GM12873 (cell line): ENCODE results near the gene PXN.
A peak's percentile ranks its signal among the peaks of the same experiment; 100 is the strongest.

Source experiments
- TF ChIP-seq, protein P1 (sequence below): IDR thresholded peaks from 2 replicates; pipeline ENCODE4 v1.5.1; 2012; ENCODE audit warnings: low read depth, mild to moderate bottlenecking, moderate library complexity, low read length, control low read depth; ENCODE audit not compliant: insufficient read depth; ENCODE audit errors: missing control alignments

Gene PXN

DNA sequence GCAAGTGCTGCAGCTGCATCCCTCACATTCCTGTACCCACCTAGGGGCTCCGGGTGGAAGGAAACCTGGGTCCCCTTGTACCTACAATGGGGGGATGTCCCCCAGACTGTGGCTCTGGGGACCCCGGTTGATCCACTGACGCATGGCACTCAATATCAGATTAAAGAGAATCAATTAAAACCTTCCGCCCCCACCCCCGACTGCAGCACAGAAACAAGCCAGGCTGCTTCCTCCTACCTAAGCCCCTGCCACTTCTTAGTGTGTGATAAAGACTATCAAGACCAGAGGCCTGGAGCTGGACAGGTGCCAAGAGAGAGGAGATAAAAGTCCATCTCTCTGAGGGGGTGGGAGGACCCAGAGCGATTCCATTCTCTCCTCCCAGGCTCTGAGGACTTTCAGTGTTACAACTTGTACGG, 36.5 kb downstream of the PXN start:
- TF ChIP-seq, protein P1, sequence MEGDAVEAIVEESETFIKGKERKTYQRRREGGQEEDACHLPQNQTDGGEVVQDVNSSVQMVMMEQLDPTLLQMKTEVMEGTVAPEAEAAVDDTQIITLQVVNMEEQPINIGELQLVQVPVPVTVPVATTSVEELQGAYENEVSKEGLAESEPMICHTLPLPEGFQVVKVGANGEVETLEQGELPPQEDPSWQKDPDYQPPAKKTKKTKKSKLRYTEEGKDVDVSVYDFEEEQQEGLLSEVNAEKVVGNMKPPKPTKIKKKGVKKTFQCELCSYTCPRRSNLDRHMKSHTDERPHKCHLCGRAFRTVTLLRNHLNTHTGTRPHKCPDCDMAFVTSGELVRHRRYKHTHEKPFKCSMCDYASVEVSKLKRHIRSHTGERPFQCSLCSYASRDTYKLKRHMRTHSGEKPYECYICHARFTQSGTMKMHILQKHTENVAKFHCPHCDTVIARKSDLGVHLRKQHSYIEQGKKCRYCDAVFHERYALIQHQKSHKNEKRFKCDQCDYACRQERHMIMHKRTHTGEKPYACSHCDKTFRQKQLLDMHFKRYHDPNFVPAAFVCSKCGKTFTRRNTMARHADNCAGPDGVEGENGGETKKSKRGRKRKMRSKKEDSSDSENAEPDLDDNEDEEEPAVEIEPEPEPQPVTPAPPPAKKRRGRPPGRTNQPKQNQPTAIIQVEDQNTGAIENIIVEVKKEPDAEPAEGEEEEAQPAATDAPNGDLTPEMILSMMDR = no peak

DNA sequence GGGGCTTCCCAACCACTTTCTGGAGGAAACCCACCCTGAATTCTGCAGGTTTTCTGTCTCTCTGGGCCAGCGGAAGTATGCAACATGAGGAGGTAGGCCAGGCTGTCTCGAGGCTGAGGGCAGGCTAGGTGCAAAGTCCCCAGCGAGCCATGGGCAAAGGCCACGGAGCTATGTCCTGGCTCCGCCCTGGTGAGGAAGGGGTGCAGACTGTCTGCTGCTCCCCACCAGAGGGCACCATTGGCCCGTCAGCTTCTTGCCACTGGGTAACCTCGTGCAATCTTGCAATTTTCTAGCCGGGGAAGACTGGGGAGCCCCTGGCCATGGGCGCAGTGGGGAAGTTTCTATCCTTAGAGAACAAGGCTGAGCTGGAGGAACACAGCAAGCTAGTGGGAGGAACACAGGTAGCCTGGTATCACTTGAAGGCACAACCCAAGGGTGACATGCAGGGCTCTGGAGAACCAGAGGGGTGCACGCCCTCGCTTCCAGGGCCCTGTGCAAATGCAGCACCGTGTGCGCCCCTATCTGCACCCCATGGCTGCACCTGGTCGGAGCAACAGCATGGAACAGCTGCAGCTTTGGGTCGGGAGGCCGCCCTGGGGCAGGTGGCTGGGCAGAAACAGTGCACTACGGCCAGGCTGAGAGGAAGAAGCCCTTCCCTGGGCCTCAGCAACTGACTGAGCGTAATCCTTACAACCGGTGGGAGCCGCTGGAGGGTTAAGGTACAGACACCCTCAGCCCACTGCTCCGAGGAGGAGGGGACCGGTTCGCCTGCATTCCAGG, 37.0 kb downstream of the PXN start:
- TF ChIP-seq, protein P1 = peak; percentile 98

- TF ChIP-seq, protein P1 = no peak
Observed at GRCh38 chr12:120228041-120228290, 37.6 kb downstream of the PXN start.

- TF ChIP-seq, protein P1 = no peak
Observed at GRCh38 chr12:120227233-120228040, 38.1 kb downstream of the PXN start.

- TF ChIP-seq, protein P1 = peak; percentile 51
Observed at GRCh38 chr12:120225852-120226640, 39.5 kb downstream of the PXN start.

- TF ChIP-seq, protein P1 = no peak
Observed at GRCh38 chr12:120225200-120225558, 40.4 kb downstream of the PXN start.
